HL-60 (cell line): ENCODE data around the gene TMEM101.

Source experiments
- CTCF ChIP-seq: IDR thresholded peaks from one replicate; pipeline ENCODE4 v1.5.1; 2011; ENCODE audit warnings: low read length, control low read depth, inconsistent platforms; ENCODE audit not compliant: insufficient read depth
- GABPA ChIP-seq: IDR thresholded peaks from 2 replicates; pipeline ENCODE4 v1.6.1; 2012; ENCODE audit warnings: low read depth
- POLR2AphosphoS5 ChIP-seq: IDR thresholded peaks from 2 replicates; pipeline ENCODE4 v1.6.1; 2012; ENCODE audit warnings: low read depth
- REST ChIP-seq: IDR thresholded peaks from 2 replicates; pipeline ENCODE4 v1.6.1; 2012; ENCODE audit warnings: low read depth; ENCODE audit not compliant: insufficient replicate concordance

GRCh38 chr17:43994272-43995149 lies 20.3 kb downstream of the TMEM101 start:
- peak; percentile 73 for TF ChIP-seq CTCF
- TF ChIP-seq POLR2AphosphoS5, result no peak
- no peak for TF ChIP-seq REST
- TF ChIP-seq GABPA, result no peak
